Natural killer cell (primary cell): ENCODE measurements around the gene KIF16B. TPM values are rescaled to one million over a fixed set of nuclear protein-coding genes. Genes with fewer than 3 reads are reported as not detected.

Source experiments
- ATAC-seq, 3 donors: fragments of 150-1000 bp in 2 of 3; fragments of 200-7000 bp in 1 of 3; cut with Tn5 transposase; 1 replicate in 1 of 3; 2 replicates in 2 of 3; pipeline ENCODE4 v1.10.0; 2021; ENCODE audit warnings: mild to moderate bottlenecking in 2 of 3, moderate library complexity in 2 of 3
- DNase-seq, 2 donors: peaks; one replicate each; pipeline versions ENCODE4 v3.0.0 to v3.0.0-alpha.2; 2013 to 2021; ENCODE audit warnings: mixed read lengths in 1 of 2
- H3K27ac ChIP-seq: one replicate; pipeline ENCODE4 v1.5.1; 2013; ENCODE audit warnings: mild to moderate bottlenecking, low read length
- H3K27me3 ChIP-seq: one replicate; pipeline ENCODE4 v1.6.1; 2013; ENCODE audit warnings: low read length; ENCODE audit not compliant: control insufficient read depth, insufficient read depth
- H3K36me3 ChIP-seq: one replicate; pipeline ENCODE4 v1.6.1; 2013; ENCODE audit warnings: low read length; ENCODE audit not compliant: control insufficient read depth, insufficient read depth
- H3K4me1 ChIP-seq: one replicate; pipeline ENCODE4 v1.6.1; 2013; ENCODE audit warnings: low read length; ENCODE audit not compliant: control insufficient read depth, insufficient read depth
- H3K4me3 ChIP-seq: one replicate; pipeline ENCODE4 v1.5.1; 2013; ENCODE audit warnings: low read length
- H3K9me3 ChIP-seq: one replicate; pipeline ENCODE4 v1.6.1; 2013; ENCODE audit warnings: low read length; ENCODE audit not compliant: control insufficient read depth, insufficient read depth
- H3K27ac Mint-ChIP-seq, 2 donors: one replicate each; pipeline ENCODE4 v1.8.0; 2022; ENCODE audit warnings: mild to moderate bottlenecking in 2 of 2, mixed read lengths in 2 of 2, moderate library complexity in 1 of 2
- H3K27me3 Mint-ChIP-seq, 2 donors: one replicate each; pipeline ENCODE4 v1.8.0; 2022; ENCODE audit warnings: low read depth in 2 of 2, mixed read lengths in 2 of 2
- H3K36me3 Mint-ChIP-seq: one replicate; pipeline ENCODE4 v1.8.0; 2022; ENCODE audit warnings: mixed read lengths
- H3K4me1 Mint-ChIP-seq, 2 donors: one replicate each; pipeline ENCODE4 v1.8.0; 2022; ENCODE audit warnings: mixed read lengths in 2 of 2
- H3K4me3 Mint-ChIP-seq: one replicate; pipeline ENCODE4 v1.8.0; 2022; ENCODE audit warnings: mild to moderate bottlenecking, moderate library complexity, mixed read lengths
- H3K9me3 Mint-ChIP-seq, 2 donors: one replicate each; pipeline ENCODE4 v1.8.0; 2022; ENCODE audit warnings: mixed read lengths in 2 of 2
- WGBS: methylation state at CpG from one replicate; pipeline ENCODE4 v1.1.7; 2013; ENCODE audit warnings: missing lambda C conversion rate; ENCODE audit not compliant: insufficient coverage; 5-methylcytosine and 5-hydroxymethylcytosine counted together
- intact Hi-C: fragments of 100-400 bp; cut with micrococcal nuclease; formaldehyde crosslinking; loops from one replicate; pipeline ENCODE4 v1.14.2; 2022
- total RNA-seq, 4 donors: library from RNA; stranded (reverse); fragments of 120-200 nt in 1 of 4; gene quantifications; one replicate each; pipeline versions ENCODE4 v1.2.3 to v1.2.4, GENCODE V29; 2013 to 2022
- TF ChIP-seq, protein P1 (sequence below): fragments of 200-600 bp; IDR thresholded peaks from one replicate; pipeline ENCODE4 v1.8.0; 2022; ENCODE audit warnings: antibody characterized with exemption

The KIF16B gene
- total RNA-seq, 3 donors from 2014 or later (not counting 1 experiment from before 2014, with no cell fraction given) = 3.9 to 11.8 (median 9.2) TPM

DNA sequence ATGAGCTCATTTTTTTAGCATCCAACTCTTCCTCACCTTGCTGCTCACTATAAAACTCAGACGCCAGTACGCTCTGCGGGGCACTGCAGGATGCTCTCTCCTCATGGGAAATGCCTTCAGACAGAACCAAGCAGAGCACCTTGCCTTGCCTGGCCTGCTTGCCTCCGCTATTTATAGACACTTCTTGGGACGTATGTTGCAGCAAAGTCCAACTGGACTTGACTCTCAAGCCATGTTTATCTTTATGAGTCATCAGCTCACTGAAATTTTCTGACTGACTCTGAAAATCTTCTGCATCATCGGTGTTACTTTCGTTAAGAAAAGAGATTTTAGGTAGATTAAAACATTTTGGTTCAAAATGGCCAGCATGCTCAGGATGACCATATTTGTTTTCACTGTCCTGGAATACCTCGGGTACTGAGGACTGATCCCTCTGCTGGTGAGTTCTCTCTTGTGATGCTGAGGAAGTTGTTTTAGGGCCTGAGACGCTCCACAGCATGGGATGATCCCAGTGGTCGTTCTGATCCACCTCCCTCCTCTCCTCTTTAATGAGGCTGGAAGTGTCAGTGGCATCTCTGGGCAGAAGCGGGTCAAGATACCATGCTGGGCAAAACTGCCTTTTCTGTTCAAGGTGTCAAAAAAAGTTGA, 204.5 kb downstream of the KIF16B start:
- Histone ChIP-seq H3K36me3 (peaks cover 2% of the 10 kb centered on the region), H3K27me3 (no peaks in the 10 kb centered on the region), H3K9me3 (no peaks in the 10 kb centered on the region), H3K27ac (no peak overlapping the region), H3K4me3 (no peak overlapping the region), H3K4me1 (no peaks in the 10 kb centered on the region)
- H3K4me1 Mint-ChIP-seq = no peaks in the 10 kb centered on the region
- TF ChIP-seq, protein P1, sequence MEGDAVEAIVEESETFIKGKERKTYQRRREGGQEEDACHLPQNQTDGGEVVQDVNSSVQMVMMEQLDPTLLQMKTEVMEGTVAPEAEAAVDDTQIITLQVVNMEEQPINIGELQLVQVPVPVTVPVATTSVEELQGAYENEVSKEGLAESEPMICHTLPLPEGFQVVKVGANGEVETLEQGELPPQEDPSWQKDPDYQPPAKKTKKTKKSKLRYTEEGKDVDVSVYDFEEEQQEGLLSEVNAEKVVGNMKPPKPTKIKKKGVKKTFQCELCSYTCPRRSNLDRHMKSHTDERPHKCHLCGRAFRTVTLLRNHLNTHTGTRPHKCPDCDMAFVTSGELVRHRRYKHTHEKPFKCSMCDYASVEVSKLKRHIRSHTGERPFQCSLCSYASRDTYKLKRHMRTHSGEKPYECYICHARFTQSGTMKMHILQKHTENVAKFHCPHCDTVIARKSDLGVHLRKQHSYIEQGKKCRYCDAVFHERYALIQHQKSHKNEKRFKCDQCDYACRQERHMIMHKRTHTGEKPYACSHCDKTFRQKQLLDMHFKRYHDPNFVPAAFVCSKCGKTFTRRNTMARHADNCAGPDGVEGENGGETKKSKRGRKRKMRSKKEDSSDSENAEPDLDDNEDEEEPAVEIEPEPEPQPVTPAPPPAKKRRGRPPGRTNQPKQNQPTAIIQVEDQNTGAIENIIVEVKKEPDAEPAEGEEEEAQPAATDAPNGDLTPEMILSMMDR = no peak
- 97% methylated on average over 9 of the region's 11 CpGs for WGBS
- DNase-seq (no peak), ATAC-seq (no peak)
- no peak overlapping the region for H3K4me3 Mint-ChIP-seq
- H3K27ac Mint-ChIP-seq = no peak overlapping the region
- no peaks in the 10 kb centered on the region for H3K9me3 Mint-ChIP-seq
- no peaks in the 10 kb centered on the region for H3K27me3 Mint-ChIP-seq
- no peaks in the 10 kb centered on the region for H3K36me3 Mint-ChIP-seq
- intact Hi-C loops = no loop called here

DNA sequence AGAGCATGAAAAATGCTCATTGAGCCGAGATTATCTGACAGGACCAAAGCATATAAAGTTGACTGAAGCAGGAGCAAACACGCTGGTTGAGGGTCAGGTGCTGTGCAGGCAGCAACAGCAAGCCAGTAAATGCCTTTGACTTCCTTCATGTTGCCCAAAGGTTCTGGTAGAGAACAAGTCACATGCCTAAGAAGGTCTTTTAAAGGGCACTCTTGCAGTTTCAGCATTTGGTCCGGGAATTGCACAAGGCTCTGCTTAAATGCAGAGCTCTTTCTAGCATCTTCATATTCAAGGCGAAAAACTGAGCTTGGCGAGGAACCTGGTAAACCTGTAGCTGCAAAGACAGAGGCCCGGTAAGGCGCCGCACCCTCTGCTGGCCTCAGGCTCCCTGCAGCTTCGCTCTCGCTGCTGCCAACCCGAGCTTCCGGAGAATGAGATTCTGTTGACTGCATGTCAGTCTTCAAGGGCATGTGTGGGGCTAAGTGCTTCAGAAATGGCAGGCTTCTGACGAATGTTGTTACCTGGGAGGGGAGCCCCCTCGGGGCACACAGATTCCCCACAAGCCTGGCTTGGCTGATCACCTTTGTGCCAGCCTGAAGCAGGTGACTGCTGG, 205.2 kb downstream of the KIF16B start:
- Histone ChIP-seq H3K27ac (no peak overlapping the region), H3K27me3 (no peaks in the 10 kb centered on the region), H3K36me3 (peaks cover 2% of the 10 kb centered on the region), H3K4me3 (no peak overlapping the region), H3K4me1 (no peaks in the 10 kb centered on the region), H3K9me3 (no peaks in the 10 kb centered on the region)
- TF ChIP-seq, protein P1 = no peak
- no peaks in the 10 kb centered on the region for H3K27me3 Mint-ChIP-seq
- no peaks in the 10 kb centered on the region for H3K9me3 Mint-ChIP-seq
- no peak overlapping the region for H3K4me3 Mint-ChIP-seq
- ATAC-seq (no peak), DNase-seq (no peak)
- H3K36me3 Mint-ChIP-seq = no peaks in the 10 kb centered on the region
- intact Hi-C loops = no loop called here
- H3K27ac Mint-ChIP-seq = no peak overlapping the region
- H3K4me1 Mint-ChIP-seq = no peaks in the 10 kb centered on the region
- 95% methylated on average over 14 of the region's 14 CpGs for WGBS

DNA sequence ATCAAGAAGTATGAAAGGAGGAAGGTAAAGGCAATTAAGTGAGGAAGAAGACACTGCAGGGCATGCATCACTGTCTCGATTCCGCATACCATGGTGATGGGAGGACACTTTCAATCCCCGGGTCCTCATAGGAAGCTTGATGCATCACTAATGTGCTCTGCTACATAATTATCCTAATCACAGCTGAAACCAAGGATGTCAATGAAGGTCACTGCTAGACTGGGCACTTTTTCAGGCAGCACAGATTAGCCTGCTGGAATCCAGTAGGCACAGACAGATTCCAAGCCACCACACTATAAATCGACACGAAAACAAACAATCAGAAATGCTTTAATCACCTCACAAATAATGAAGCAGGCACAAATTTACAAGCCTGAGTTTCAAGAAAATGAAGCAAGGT, 206.7 kb downstream of the KIF16B start:
- H3K27ac Mint-ChIP-seq = no peak overlapping the region
- no peak overlapping the region for H3K4me3 Mint-ChIP-seq
- no peaks in the 10 kb centered on the region for H3K9me3 Mint-ChIP-seq
- Histone ChIP-seq H3K27ac (no peak overlapping the region), H3K9me3 (no peaks in the 10 kb centered on the region), H3K27me3 (no peaks in the 10 kb centered on the region), H3K4me3 (no peak overlapping the region), H3K4me1 (no peaks in the 10 kb centered on the region), H3K36me3 (peaks cover 2% of the 10 kb centered on the region)
- intact Hi-C loops = no loop called here
- ATAC-seq (no peak), DNase-seq (no peak)
- no peaks in the 10 kb centered on the region for H3K27me3 Mint-ChIP-seq
- TF ChIP-seq, protein P1 = no peak
- H3K36me3 Mint-ChIP-seq = no peaks in the 10 kb centered on the region
- no peaks in the 10 kb centered on the region for H3K4me1 Mint-ChIP-seq
- 96% methylated on average over 3 of the region's 5 CpGs for WGBS

DNA sequence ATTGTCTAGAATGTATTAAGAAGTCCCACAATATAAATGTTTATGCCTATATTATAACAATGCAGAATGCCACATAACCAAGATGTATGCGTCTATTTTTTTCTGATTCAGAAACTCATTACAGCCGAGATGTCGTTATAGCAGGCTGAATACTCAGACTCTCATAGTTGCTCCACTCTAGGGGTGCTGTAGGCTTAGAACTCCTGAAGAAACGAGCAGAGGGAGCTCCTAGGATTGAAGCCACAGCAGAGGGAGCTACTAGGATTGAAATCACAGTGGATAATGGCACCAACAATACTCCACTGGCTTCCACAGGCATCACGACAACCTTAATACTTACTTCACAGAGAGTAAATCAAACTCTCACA, 208.9 kb downstream of the KIF16B start:
- Histone ChIP-seq H3K36me3 (peaks cover 2% of the 10 kb centered on the region), H3K27ac (no peak overlapping the region), H3K27me3 (no peaks in the 10 kb centered on the region), H3K4me3 (no peak overlapping the region), H3K4me1 (no peaks in the 10 kb centered on the region), H3K9me3 (no peaks in the 10 kb centered on the region)
- H3K4me3 Mint-ChIP-seq = no peak overlapping the region
- 89% methylated on average over 4 of the region's 5 CpGs for WGBS
- H3K27ac Mint-ChIP-seq = no peak overlapping the region
- H3K36me3 Mint-ChIP-seq = no peaks in the 10 kb centered on the region
- no peak for ATAC-seq
- intact Hi-C loops = no loop called here
- DNase-seq = no peak
- H3K4me1 Mint-ChIP-seq = no peaks in the 10 kb centered on the region
- H3K9me3 Mint-ChIP-seq = no peaks in the 10 kb centered on the region
- TF ChIP-seq, protein P1 = no peak
- H3K27me3 Mint-ChIP-seq = no peaks in the 10 kb centered on the region
